GM20431 (cell line): ENCODE results near the gene RASL10A.

Source experiments
- in situ Hi-C: fragments of 300-500 bp; cut with MseI, MboI; formaldehyde crosslinking; loops from one replicate; pipeline ENCODE4 v1.15.0; 2020; ENCODE audit warnings: low sequenced_read_pairs; ENCODE audit not compliant: unreplicated experiment

Gene RASL10A

GRCh38 chr22:29325356-29325755, 9.9 kb upstream of the RASL10A start:
- in situ Hi-C loops, result no loop called here

DNA sequence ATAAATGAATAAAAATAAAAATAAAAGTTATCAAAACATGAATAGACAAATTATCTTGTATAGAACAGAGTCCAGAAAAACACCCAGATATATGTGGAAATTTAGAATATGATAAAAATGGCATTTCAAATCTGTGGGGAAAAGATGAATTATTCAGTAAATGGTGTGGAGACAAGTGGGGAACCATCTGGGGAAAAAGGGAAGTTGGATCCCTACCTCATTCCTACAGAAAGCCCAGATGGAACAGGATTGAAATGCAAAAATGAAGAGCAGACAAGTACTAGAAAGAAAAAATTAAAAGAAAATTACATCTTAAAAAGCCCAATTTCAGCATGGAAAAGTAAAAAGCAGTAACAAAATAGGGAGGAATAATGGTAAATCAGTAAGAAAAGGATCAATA, 8.1 kb upstream of the RASL10A start:
- in situ Hi-C loops, result no loop called here

- in situ Hi-C loops, result no loop called here
These were observed 5.0 kb upstream of the RASL10A start for GRCh38 chr22:29320546-29320945.

DNA sequence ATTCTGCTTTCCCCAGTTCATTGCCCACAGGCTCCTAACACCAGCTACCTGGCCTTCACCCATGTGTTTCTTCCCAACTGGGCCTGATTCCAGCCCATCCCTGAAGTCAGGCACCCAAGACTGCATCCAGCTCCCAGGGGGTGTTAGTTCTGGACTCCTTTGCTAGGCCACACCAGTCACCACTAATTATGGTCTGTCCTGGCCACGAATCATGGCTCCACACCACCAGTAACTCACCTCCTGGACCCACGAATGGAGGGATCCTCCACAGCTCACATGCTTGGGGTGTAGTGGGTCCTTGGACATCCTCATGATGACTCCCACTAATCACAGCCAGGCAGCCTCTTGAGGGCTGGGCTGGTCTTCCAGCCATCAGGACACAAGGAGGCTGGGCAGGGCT, 3.6 kb upstream of the RASL10A start:
- in situ Hi-C loops, result no loop called here

GRCh38 chr22:29317827-29318454, 2.4 kb upstream of the RASL10A start:
- in situ Hi-C loops, result no loop called here

DNA sequence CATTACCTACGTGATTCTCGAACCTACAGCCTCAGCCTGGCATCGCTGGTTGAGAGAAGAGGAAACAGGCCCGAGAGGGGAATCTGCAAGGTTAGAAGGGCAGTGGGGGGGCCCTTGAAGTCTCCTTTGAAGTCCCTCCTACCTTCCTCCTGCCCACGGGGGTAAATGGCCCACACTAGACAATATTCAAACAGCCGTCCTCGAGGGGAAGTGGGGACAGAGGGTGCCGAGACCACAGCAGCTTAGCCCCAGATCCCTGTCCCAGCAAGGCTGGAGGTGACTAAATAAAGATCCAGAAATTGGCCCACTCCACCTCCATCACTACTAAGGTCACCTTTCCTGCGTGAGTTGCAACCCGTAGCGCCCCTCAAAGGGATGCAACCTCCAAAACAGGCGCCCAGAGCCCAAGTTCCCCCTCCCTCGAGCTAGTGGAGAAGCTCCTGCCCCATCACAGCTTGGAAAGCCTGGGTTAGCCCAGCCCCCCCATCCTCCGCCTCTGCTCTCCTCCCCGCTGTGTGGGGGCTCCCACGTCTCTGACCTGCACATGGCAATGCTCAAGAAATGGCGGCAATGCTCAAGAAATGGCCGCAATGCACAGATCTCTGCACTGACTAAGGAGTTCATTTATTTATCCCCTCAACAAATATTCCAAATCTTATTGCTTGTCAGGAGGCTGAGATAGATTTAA, 788 bp upstream of the RASL10A start:
- in situ Hi-C loops, result no loop called here

DNA sequence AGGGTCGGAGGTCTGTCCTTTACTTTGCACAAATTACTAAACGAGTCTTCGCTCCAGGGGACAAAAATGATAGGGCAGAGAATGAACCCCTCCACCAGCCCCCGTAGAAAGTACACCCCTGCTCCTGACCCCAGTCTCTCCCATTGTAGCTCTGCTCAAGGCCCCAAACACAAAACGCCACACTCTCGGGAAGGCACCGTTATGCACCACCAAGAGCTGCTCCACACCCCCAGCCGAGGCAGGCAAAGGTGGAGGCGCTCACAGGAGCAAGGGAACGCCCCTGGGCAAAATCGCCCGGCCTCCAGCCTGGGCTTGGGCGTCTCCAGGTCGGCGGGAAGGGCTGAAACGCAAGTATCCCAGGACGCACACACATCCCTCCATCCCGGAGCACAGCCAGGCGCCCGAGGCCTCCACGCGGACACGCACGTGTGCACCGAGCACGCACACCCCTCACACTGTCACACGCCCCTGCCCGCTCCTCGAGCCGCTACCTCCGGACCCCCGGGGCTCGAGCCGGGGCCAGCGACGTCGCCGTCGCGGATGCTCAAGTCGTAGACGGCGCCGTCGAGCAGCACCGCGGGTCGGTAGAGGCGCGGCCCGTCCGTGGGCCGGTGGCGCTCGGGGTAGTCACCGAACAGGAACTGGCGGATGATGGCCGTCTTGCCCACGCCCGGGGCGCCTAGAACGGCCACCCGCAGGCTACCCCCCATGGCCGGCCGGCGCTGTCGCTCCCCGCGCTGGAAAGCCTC, 786 bp downstream of the RASL10A start:
- in situ Hi-C loops, result no loop called here

DNA sequence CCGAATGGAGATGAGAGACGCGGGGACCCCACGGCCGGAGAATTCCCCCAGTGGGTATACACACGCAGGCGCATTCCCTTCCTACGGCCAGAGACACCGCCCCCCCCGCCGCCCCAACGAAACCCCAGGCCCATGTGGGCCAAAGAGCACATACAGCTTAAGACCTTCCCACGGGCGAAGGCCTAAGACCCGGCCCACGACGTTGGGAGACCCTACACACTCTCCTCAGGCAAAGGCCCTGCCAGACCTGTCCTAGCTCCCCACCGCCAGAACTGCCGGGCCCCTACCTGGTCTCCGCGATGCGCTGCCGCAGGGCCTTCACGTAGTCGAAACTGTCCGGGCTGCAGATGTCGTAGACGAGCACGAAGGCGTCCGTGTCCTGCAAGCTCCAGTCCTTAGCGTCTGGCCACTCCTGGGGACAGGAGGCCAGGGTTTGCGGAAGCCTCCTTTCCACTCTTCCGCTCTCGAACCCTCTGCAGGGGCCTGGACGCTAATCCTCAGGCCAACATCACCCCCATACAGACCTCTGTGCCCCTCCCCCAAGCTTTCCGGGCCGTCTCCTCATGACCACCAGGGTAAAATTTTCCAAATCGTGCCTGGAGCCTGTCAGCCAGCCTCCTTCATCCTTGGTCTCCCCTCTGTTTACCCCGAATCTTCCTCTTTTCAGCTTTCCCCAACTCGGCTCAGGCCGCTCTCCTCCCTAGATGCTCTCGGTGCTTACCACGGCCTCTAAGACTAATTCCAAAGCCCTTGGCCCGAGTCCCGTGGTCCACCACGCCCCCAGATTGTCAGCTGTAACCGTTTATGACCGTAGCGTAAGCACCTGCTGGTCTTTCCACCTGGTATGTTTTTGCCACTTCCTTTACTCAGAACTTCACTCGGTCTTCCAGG, 1.7 kb downstream of the RASL10A start:
- in situ Hi-C loops, result no loop called here

GRCh38 chr22:29313126-29313575, 2.3 kb downstream of the RASL10A start:
- in situ Hi-C loops, result no loop called here

GRCh38 chr22:29312218-29313125, 3.0 kb downstream of the RASL10A start:
- in situ Hi-C loops, result no loop called here

DNA sequence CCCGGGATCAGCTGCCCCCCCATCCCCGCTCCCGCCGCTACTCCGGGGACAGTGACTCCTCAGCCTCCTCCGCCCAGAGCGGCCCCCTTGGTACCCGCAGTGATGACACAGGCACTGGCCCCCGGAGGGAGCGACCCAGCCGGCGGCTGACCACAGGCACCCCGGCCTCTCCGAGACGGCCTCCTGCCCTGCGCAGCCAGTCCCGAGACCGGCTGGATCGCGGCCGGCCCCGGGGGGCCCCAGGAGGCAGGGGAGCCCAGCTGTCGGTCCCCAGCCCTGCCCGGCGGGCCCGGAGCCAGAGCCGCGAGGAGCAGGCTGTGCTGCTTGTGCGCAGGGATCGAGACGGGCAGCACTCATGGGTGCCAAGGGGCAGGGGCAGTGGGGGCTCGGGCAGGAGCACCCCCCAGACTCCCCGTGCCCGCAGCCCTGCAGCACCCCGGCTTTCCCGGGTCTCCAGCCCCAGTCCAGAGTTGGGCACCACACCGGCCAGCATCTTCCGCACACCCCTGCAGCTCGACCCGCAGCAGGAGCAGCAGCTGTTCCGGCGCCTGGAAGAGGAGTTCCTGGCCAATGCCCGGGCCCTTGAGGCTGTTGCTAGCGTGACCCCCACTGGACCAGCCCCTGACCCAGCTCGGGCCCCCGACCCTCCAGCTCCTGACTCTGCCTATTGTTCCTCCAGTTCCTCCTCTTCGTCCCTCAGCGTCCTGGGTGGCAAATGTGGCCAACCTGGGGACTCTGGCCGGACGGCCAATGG, 3.9 kb downstream of the RASL10A start:
- in situ Hi-C loops, result no loop called here

DNA sequence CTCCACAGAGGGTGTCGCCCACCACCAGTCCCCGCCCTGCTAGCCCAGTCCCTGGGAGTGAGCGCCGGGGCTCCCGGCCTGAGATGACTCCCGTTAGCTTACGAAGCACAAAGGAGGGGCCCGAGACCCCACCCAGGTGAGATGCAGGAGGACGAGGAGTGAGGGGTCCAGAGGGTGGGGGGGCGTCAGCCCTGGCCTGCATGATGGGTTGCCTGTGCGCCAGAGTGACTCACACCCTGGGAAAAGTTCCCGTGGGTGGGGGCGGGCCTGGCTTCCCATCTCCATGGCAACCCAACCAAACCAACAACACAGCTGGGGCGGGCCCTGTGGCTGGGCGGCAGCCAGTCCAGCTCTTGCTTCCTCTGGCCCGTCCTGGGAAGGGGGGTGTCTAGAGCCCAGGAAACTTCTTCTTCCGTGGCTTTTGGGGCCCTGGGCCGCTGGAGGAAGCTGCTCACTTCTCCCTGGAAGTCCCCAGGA, 4.6 kb downstream of the RASL10A start:
- in situ Hi-C loops, result no loop called here

DNA sequence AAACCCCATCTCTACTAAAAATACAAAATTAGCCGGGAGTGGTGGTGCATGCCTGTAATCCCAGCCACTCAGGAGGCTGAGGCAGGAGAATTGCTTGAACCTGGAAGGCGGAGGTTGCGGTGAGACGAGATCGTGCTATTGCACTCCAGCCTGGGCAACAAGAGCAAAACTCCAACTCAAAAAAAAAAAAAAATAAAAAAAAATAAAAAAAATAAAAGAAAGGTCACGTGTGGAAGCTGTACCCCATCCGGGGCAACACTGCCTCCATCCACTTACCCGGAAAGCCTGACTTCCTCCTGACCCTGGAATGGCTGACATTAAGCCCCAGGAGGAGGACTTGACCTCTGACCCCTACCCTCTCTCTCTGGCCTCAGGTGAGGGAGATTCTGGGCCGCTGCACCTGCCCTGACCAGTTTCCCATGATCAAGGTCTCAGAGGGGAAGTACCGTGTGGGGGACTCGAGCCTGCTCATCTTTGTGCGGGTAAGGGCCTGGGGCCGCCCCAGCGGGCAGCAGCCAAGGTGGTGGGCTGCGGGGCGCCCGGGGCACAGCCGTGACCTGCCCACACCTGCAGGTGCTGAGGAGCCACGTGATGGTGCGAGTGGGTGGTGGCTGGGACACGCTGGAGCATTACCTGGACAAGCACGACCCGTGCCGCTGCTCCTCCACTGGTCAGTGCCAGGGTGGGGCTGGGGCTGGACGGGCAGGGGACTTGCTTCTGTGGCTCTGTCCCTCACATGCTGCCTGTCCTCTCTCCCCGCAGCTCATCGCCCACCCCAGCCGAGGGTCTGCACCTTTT, 5.2 kb downstream of the RASL10A start:
- in situ Hi-C loops, result no loop called here

- in situ Hi-C loops, result no loop called here
These were observed 6.0 kb downstream of the RASL10A start for GRCh38 chr22:29309332-29310064.

DNA sequence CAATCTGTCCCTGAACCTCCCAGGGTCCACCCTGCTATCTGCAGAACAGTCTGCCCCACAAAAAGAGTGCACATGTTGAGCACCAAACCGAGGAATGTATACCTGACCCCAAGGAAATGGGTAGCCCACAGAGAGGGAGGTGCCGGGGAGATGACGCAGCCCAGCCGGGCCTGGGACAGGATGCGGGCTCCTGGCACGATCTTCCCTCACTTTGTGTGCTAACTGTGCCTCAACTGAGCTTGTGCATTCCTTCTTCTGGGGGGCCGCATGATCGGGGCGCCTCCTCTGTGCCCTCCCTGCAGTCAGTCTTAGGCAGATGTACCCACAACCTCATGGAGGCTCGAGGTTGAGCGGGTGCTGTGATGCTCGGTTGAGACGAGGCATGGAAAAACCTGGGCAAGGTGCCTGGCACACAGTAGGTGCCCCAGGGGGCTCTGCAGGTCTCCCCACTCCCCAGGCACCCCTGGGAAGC, 6.7 kb downstream of the RASL10A start:
- in situ Hi-C loops, result no loop called here

- in situ Hi-C loops, result no loop called here
These were observed 7.2 kb downstream of the RASL10A start for GRCh38 chr22:29308148-29308790.
